PC-9 (cell line): ENCODE data around the gene GIGYF1.

ENCODE experiments used
- EZH2 ChIP-seq: fragments of 200-600 bp; sonication (generic); IDR thresholded peaks from 2 replicates; pipeline ENCODE4 v1.8.0; 2017; ENCODE audit warnings: antibody characterized with exemption, low read depth
- TF ChIP-seq, protein P1 (sequence below): fragments of 200-600 bp; sonication (generic); conservative IDR thresholded peaks from 2 replicates; pipeline ENCODE4 v1.6.1; 2017; ENCODE audit warnings: mixed run types, antibody characterized with exemption, mild to moderate bottlenecking, moderate library complexity

GRCh38 chr7:100688326-100688860 is 5.7 kb downstream of the GIGYF1 start:
- TF ChIP-seq, protein P1, sequence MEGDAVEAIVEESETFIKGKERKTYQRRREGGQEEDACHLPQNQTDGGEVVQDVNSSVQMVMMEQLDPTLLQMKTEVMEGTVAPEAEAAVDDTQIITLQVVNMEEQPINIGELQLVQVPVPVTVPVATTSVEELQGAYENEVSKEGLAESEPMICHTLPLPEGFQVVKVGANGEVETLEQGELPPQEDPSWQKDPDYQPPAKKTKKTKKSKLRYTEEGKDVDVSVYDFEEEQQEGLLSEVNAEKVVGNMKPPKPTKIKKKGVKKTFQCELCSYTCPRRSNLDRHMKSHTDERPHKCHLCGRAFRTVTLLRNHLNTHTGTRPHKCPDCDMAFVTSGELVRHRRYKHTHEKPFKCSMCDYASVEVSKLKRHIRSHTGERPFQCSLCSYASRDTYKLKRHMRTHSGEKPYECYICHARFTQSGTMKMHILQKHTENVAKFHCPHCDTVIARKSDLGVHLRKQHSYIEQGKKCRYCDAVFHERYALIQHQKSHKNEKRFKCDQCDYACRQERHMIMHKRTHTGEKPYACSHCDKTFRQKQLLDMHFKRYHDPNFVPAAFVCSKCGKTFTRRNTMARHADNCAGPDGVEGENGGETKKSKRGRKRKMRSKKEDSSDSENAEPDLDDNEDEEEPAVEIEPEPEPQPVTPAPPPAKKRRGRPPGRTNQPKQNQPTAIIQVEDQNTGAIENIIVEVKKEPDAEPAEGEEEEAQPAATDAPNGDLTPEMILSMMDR: no peak
- TF ChIP-seq EZH2: no peak
